Skeletal muscle satellite cell (primary cell): ENCODE results near the gene GDF9.

Experiments used
- H3K27me3 ChIP-seq: 2 replicates; pipeline ENCODE4 v1.7.0; 2013; ENCODE audit warnings: low read length; ENCODE audit not compliant: control insufficient read depth, insufficient read depth
- H3K36me3 ChIP-seq: 2 replicates; pipeline ENCODE4 v1.7.0; 2013; ENCODE audit warnings: mild to moderate bottlenecking, control low read depth, low read length; ENCODE audit not compliant: insufficient read depth
- H3K4me1 ChIP-seq: 2 replicates; pipeline ENCODE4 v1.7.0; 2013; ENCODE audit warnings: low read length; ENCODE audit not compliant: control insufficient read depth, insufficient read depth
- H3K4me2 ChIP-seq: 2 replicates; pipeline ENCODE4 v1.7.0; 2013; ENCODE audit warnings: mild to moderate bottlenecking, low read length
- H3K4me3 ChIP-seq: 2 replicates; pipeline ENCODE4 v1.7.0; 2013; ENCODE audit warnings: low read length
- H3K9ac ChIP-seq: 2 replicates; pipeline ENCODE4 v1.7.0; 2013; ENCODE audit warnings: mild to moderate bottlenecking, low read depth, low read length, moderate library complexity
- H3K9me3 ChIP-seq: replicated peaks from 2 replicates; pipeline ENCODE4 v1.7.0; 2013; ENCODE audit warnings: mild to moderate bottlenecking, control low read depth, low read length

The GDF9 gene

GRCh38 chr5:132853323-132853722 lies 12.9 kb downstream of the GDF9 start:
- no peaks in the 10 kb centered on the region for H3K36me3 ChIP-seq
- no peaks in the 10 kb centered on the region for H3K9me3 ChIP-seq
- H3K4me2 ChIP-seq = no peak overlapping the region
- H3K4me3 ChIP-seq = no peak overlapping the region
- no peaks in the 10 kb centered on the region for H3K4me1 ChIP-seq
- H3K27me3 ChIP-seq = no peaks in the 10 kb centered on the region
- no peak overlapping the region for H3K9ac ChIP-seq

DNA sequence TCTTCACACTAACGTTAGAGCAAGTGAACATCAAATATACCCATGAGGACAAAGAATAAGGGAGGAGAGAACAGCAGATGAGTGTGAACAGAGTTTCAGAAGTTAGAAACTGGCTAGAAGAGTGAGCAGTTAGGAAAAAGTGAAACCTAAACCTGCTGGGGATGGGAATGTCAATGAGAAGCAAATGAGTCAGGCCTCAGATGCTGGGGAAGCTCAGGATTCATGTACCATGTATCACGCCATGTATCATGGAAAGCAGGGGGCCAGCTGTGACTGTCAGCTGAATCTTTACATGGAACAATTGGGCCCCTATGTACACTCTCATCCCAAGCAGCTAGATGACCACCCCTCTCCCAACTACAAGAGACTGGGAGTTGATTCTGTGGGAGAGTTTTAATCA lies 16.2 kb downstream of the GDF9 start:
- no peaks in the 10 kb centered on the region for H3K27me3 ChIP-seq
- H3K36me3 ChIP-seq = no peaks in the 10 kb centered on the region
- no peaks in the 10 kb centered on the region for H3K4me1 ChIP-seq
- H3K4me3 ChIP-seq = no peak overlapping the region
- no peak overlapping the region for H3K9ac ChIP-seq
- H3K4me2 ChIP-seq = no peak overlapping the region
- H3K9me3 ChIP-seq = no peaks in the 10 kb centered on the region

- H3K27me3 ChIP-seq = no peaks in the 10 kb centered on the region
- no peaks in the 10 kb centered on the region for H3K36me3 ChIP-seq
- H3K4me3 ChIP-seq = no peak overlapping the region
- no peaks in the 10 kb centered on the region for H3K9me3 ChIP-seq
- H3K9ac ChIP-seq = no peak overlapping the region
- no peak overlapping the region for H3K4me2 ChIP-seq
- no peaks in the 10 kb centered on the region for H3K4me1 ChIP-seq
Measured at GRCh38 chr5:132849347-132849746, 16.9 kb downstream of the GDF9 start.

DNA sequence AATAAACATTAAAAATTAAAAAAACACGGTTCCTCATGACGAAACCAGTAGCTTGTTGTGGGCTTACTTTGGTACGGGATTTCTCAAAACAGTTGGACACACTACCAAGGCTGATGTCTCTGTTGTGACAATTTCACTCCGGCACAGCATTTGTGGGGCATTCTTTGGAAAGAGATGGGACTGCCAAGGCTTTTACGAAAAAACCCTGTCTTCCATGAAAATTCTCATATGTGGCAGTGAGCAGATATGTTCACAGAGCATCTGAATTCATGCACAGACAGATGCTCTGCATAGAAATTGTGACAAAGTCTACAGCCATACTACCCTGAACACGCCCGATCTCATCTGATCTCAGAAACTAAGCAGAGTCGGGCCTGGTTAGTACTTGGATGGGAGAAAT lies 18.0 kb downstream of the GDF9 start:
- no peaks in the 10 kb centered on the region for H3K9me3 ChIP-seq
- no peaks in the 10 kb centered on the region for H3K4me1 ChIP-seq
- no peaks in the 10 kb centered on the region for H3K36me3 ChIP-seq
- no peak overlapping the region for H3K4me3 ChIP-seq
- no peak overlapping the region for H3K9ac ChIP-seq
- H3K27me3 ChIP-seq = no peaks in the 10 kb centered on the region
- no peak overlapping the region for H3K4me2 ChIP-seq

DNA sequence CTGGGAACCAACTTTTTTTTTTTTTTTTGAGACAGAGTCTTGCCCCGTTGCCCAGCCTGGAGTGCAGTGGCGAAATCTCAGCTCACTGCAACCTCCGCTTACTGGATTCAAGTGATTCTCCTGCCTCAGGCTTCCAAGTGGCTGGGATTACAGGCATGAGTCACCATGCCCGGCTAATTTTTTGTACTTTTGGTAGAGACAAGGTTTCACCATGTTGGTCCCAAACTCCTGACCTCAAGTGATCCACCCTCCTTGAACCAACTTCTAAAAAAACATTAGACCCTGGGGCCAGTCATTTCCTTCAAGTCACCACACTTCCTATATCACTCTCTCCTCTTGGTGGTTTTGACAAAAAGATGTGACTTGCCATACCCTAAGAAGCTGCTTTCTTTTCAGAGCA lies 25.0 kb downstream of the GDF9 start:
- Histone ChIP-seq H3K4me1 (peaks cover 24% of the 10 kb centered on the region), H3K36me3 (no peaks in the 10 kb centered on the region), H3K27me3 (no peaks in the 10 kb centered on the region), H3K4me3 (peak overlapping the region; percentile 17), H3K9ac (no peak overlapping the region), H3K9me3 (no peaks in the 10 kb centered on the region), H3K4me2 (peak overlapping the region; percentile 31)

DNA sequence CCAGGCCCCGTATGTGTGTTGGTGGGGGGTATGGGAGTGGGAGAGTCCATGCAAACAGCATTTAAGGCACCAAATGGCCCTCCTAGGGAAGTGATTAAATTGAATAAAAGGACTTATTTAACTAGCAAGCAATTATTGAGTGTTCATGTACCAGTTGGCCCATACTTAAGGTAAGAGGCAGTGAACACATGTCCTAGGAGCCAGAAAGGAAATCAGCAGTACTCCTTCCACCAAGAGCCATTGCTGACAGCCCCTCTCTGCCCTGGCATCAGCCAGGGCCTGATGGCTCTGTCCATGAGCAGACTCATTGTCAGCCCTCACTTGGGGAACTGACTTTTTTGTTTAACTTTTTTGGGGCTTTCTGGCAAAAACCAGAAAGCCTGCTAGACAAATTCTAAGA lies 25.4 kb downstream of the GDF9 start:
- peaks cover 24% of the 10 kb centered on the region for H3K4me1 ChIP-seq
- H3K4me2 ChIP-seq = no peak overlapping the region
- H3K9me3 ChIP-seq = no peaks in the 10 kb centered on the region
- no peak overlapping the region for H3K4me3 ChIP-seq
- H3K27me3 ChIP-seq = no peaks in the 10 kb centered on the region
- H3K9ac ChIP-seq = no peak overlapping the region
- no peaks in the 10 kb centered on the region for H3K36me3 ChIP-seq

GRCh38 chr5:132840313-132840712 lies 26.0 kb downstream of the GDF9 start:
- Histone ChIP-seq H3K4me2 (no peak overlapping the region), H3K4me3 (no peak overlapping the region), H3K4me1 (peaks cover 24% of the 10 kb centered on the region), H3K9me3 (no peaks in the 10 kb centered on the region), H3K27me3 (no peaks in the 10 kb centered on the region), H3K36me3 (no peaks in the 10 kb centered on the region), H3K9ac (no peak overlapping the region)

DNA sequence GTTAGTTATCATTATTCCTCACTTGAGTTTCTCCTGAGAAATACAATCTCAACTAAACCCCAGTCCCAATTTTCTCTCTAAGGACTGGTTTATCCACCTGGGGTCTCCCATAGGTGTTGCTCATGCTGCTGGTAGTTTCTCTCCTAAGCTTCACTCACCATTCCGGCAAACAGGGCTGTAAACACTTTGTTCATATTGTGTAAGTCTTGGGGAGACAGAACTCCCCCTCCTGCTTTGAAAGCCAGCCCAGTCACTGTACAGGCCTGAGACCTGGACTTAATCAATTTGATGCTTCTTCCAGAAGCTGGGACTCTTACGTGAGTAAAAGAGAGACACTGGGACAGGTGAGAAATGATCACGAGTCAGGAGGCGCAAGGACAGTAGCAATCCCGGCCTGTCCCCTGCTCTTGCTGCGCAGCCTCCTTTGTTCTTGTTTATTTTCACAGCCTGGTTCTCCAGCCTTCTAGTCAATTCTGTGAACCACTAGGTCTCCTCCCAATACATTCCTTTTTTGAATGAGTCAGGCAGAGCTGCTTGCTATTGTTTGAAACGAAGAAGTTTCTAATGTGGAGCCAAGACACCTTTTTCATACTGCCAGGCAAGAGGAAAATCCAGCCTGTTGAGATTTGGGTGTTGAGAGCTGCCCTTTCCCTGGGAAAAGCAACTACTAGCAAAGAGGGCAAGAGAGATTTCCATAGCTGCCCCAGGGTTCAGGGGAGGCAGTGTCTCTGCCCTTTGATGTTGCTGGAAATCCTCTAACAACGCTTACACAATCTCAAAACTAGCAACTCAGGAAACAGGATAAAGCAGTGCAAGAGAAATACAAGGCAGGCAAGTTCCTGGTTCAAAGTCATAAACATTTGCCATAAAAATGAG lies 26.6 kb downstream of the GDF9 start:
- Histone ChIP-seq H3K4me1 (peaks cover 24% of the 10 kb centered on the region), H3K4me3 (no peak overlapping the region), H3K4me2 (peak overlapping the region; percentile 25), H3K27me3 (no peaks in the 10 kb centered on the region), H3K9ac (no peak overlapping the region), H3K9me3 (no peaks in the 10 kb centered on the region), H3K36me3 (no peaks in the 10 kb centered on the region)

- H3K27me3 ChIP-seq = no peaks in the 10 kb centered on the region
- H3K4me2 ChIP-seq = no peak overlapping the region
- no peak overlapping the region for H3K4me3 ChIP-seq
- no peaks in the 10 kb centered on the region for H3K36me3 ChIP-seq
- H3K4me1 ChIP-seq = peaks cover 24% of the 10 kb centered on the region
- H3K9ac ChIP-seq = no peak overlapping the region
- no peaks in the 10 kb centered on the region for H3K9me3 ChIP-seq
Measured at GRCh38 chr5:132838516-132839282, 27.6 kb downstream of the GDF9 start.

GRCh38 chr5:132837868-132838267 lies 28.4 kb downstream of the GDF9 start:
- Histone ChIP-seq H3K36me3 (no peaks in the 10 kb centered on the region), H3K4me1 (peaks cover 24% of the 10 kb centered on the region), H3K9ac (no peak overlapping the region), H3K4me3 (no peak overlapping the region), H3K9me3 (no peaks in the 10 kb centered on the region), H3K27me3 (no peaks in the 10 kb centered on the region), H3K4me2 (no peak overlapping the region)

GRCh38 chr5:132836852-132837251 lies 29.4 kb downstream of the GDF9 start:
- H3K4me3 ChIP-seq = no peak overlapping the region
- no peaks in the 10 kb centered on the region for H3K9me3 ChIP-seq
- no peak overlapping the region for H3K9ac ChIP-seq
- H3K4me2 ChIP-seq = no peak overlapping the region
- no peaks in the 10 kb centered on the region for H3K36me3 ChIP-seq
- H3K27me3 ChIP-seq = no peaks in the 10 kb centered on the region
- H3K4me1 ChIP-seq = peaks cover 24% of the 10 kb centered on the region
